ENCODE measurements around the gene UQCRHL. TPM values are rescaled to one million over a fixed set of nuclear protein-coding genes. Genes with fewer than 3 reads are reported as not detected.

UQCRHL gene
- total and polyA plus RNA-seq, 2 of the 8 experiments (the other 6 are each of a cell fraction or from before 2014, with no cell fraction given), result 3.7 to 3.9 TPM

GRCh38 chr1:15767941-15768340 is 39.5 kb downstream of the UQCRHL start (continued):
- no peak for TF ChIP-seq SAP30 (IDR thresholded peaks at IDR 0.05; ENCODE audit: insufficient read depth, insufficient replicate concordance, low read length)
- TF ChIP-seq TAF7 (optimal IDR thresholded peaks at IDR 0.05; ENCODE audit: borderline replicate concordance, low read depth, low read length), result no peak
- TF ChIP-seq TCF12 (IDR thresholded peaks at IDR 0.05; ENCODE audit: low read depth, low read length), result no peak

Measured in H1 (cell line).